ENCODE results near the gene IL21R. TPM values are rescaled to one million over a fixed set of nuclear protein-coding genes. Genes with fewer than 3 reads are reported as not detected.
"Not testable (repeated sequence)": the region's sequence is repeated elsewhere in the genome, so short reads cannot be mapped to it uniquely, and the experiment has no call there.

IL21R gene
- polyA plus RNA-seq, 3 donors = 0.12 to 0.22 (median 0.18) TPM

GRCh38 chr16:27400751-27401620, 988 bp upstream of the IL21R start:
- DNase-seq (ENCODE audit: low read depth in 3 of 3, low spot score in 2 of 3) = no peak

- DNase-seq (ENCODE audit: low read depth in 3 of 3, low spot score in 2 of 3) = no peak
Observed at GRCh38 chr16:27402569-27402963, 592 bp downstream of the IL21R start.

DNA sequence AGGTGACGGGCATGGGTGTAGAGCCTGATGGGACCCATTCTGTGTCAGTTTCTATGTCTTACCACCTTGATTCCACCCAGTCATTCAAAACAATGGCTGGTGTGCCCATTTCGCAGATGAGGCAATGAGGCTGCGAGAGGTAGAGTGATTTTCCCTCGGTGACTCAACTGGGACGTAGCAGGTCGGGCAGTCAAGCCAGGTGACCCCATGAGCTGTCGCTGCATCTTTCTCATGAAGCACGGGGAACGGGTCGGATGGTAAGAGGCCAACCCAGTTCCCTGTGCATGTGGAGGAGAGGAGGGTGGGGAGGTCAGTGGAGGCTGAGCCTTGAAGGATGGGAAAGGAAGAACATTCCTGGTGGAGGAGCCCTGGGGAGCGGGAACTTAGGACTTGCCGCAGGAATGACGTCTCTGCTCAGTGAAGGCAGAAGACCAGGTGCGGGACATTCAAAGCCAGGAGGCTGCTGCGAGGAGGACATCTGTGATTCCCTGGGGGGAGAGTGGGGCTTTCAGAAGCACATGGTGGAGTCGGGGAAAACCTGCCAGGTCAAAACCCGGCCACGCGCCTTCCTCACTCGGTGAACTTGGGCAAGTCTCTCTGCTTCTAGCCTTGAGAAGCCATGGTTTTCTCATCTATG, 1.1 kb downstream of the IL21R start:
- DNase-seq (ENCODE audit: low read depth in 3 of 3, low spot score in 2 of 3) = no peak

GRCh38 chr16:27403601-27403992, 1.6 kb downstream of the IL21R start:
- DNase-seq (ENCODE audit: low read depth in 3 of 3, low spot score in 2 of 3) = no peak

GRCh38 chr16:27404163-27404823, 2.3 kb downstream of the IL21R start:
- DNase-seq (ENCODE audit: low read depth in 3 of 3, low spot score in 2 of 3) = no peak

GRCh38 chr16:27405546-27406451, 3.8 kb downstream of the IL21R start:
- no peak for DNase-seq (ENCODE audit: low read depth in 3 of 3, low spot score in 2 of 3)

DNA sequence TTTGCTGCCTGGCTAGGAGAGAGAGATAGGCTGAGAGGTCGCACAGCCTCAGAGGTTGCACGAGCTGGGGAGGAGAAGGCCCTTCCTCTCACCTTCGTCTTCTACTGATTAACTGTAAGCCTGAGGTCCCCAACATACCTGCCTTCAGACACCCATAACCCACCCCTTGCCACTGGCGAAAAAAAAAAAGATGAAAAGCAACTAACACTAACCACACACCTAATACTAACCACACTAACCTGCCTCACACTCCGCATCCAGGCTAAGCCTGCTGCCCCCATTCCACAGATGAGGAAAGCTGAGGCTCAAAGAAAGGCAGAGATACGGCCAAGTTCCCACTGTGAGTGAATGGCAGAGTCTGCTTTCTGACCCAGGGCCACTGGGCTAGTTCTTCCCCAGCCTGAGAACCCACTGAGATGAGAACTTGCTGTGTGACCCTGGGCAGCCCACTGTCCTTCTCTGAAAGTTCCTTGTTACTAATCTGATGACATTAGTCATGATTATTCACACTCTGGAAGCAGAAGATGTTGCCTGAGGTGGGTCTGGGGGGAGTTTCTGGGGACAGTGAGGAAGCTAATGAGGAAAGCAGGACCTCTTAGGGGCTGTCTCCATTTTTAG, 4.6 kb downstream of the IL21R start:
- no peak for DNase-seq (ENCODE audit: low read depth in 3 of 3, low spot score in 2 of 3)

- no peak for DNase-seq (ENCODE audit: low read depth in 3 of 3, low spot score in 2 of 3)
Observed at GRCh38 chr16:27407133-27407532, 5.2 kb downstream of the IL21R start.

GRCh38 chr16:27408012-27408601, 6.1 kb downstream of the IL21R start:
- no peak for DNase-seq (ENCODE audit: low read depth in 3 of 3, low spot score in 2 of 3)

GRCh38 chr16:27408602-27409031, 6.6 kb downstream of the IL21R start:
- DNase-seq (ENCODE audit: low read depth in 3 of 3, low spot score in 2 of 3) = no peak

- DNase-seq (ENCODE audit: low read depth in 3 of 3, low spot score in 2 of 3) = not testable (repeated sequence)
Observed at GRCh38 chr16:27409958-27410357, 8.0 kb downstream of the IL21R start.

GRCh38 chr16:27410761-27411160, 8.8 kb downstream of the IL21R start:
- no peak for DNase-seq (ENCODE audit: low read depth in 3 of 3, low spot score in 2 of 3)

- no peak for DNase-seq (ENCODE audit: low read depth in 3 of 3, low spot score in 2 of 3)
Observed at GRCh38 chr16:27413956-27414355, 12.0 kb downstream of the IL21R start.

DNA sequence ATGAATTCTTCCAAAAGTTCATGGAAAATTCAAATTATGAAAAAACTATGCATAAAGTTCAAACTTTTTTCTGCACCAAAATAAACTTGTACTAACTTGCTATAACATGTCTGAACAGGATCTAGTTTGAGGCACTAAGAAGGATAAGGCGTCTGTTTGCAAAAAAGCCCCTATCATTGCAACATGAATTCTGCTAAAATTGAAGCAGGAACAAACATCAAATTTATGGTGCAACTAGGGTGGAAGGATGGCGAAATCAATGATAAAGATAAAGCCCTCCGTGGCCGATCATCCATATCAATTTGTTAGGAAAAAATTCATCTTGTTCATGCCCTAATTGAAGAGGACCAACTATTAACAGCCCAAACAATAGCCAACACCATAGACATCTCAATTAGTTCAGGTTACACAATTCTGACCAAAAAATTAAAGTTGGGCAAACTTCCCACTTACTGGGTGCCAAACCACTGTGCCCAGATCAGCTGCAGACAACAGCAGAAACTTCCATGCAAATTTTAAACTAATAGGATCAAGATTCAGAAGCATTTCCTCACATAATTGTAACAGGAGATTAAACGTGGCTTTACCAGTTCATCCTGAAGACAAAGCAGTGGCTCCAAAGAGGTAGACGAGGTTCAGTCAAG, 12.9 kb downstream of the IL21R start:
- no peak for DNase-seq (ENCODE audit: low read depth in 3 of 3, low spot score in 2 of 3)

- no peak for DNase-seq (ENCODE audit: low read depth in 3 of 3, low spot score in 2 of 3)
Observed at GRCh38 chr16:27417047-27417671, 15.2 kb downstream of the IL21R start.

GRCh38 chr16:27421961-27422740, 20.2 kb downstream of the IL21R start:
- DNase-seq (ENCODE audit: low read depth in 3 of 3, low spot score in 2 of 3) = no peak

DNA sequence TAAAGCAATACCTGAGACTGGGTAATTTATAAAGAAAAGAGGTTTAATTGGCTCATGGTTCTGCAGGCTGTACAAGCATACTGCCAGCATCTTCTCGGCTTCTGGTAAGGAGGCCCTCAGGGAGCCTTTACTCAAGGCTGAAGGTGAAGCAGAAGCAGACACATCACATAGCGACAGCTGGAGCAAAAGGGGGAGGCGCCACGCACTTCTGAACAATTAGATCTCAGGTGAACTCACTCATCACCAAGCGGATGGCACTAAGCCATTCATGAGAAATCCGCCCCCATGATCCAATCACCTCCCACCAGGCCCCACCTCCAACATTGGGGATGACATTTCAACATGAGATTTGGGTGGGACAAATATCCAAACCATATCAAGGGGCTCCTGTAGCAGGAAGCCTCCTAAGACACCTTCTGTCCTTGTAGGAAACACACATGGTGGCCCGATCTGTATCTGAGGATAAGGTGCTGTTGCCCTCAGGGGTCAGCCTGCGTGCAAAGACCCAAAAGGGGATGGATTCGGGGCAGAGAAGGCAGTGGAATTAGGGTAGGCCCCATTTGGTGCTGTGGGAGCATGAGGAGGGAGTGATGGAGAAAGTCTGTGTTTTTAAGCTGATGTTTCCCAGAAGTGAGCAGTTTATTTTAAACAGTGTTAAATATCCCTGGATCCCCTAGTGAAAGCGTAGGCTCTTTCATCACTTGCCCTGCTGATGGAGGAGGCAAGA, 23.0 kb downstream of the IL21R start:
- no peak for DNase-seq (ENCODE audit: low read depth in 3 of 3, low spot score in 2 of 3)
